Stimulated activated CD8-positive, alpha-beta memory T cell treated with anti-CD3 and anti-CD28 coated beads, Interleukin-7, amount 100 ng/mL, for 48 hours (primary cell): ENCODE data around the gene GJA4.
"Not testable (repeated sequence)": the region's sequence is repeated elsewhere in the genome, so short reads cannot be mapped to it uniquely, and the experiment has no call there.

ENCODE experiments used
- DNase-seq, 2 donors: peaks; one replicate each; pipeline ENCODE4 v3.0.0-alpha.2; 2020; ENCODE audit warnings: low read depth in 1 of 2; ENCODE audit errors: extremely low read depth in 1 of 2

Gene GJA4

DNA sequence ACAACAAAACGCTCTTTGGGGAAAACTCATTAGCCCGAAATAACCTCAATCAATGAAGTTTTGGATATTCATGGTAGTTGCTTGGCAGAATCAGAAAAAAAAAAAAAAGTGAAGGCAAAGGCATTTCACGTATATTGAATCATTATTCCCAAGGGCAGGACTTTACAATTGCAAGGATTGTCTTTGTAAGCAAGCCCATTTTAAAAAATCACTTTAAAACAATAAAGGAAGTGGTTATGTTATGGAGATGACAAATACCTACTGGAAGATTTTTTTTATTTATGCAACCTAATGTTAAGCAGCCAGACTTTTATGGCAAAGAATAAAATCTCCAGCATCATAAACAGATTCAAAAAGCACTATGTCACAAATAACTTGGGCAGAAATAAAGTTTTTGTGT, 23.9 kb upstream of the GJA4 start:
- no peak for DNase-seq

DNA sequence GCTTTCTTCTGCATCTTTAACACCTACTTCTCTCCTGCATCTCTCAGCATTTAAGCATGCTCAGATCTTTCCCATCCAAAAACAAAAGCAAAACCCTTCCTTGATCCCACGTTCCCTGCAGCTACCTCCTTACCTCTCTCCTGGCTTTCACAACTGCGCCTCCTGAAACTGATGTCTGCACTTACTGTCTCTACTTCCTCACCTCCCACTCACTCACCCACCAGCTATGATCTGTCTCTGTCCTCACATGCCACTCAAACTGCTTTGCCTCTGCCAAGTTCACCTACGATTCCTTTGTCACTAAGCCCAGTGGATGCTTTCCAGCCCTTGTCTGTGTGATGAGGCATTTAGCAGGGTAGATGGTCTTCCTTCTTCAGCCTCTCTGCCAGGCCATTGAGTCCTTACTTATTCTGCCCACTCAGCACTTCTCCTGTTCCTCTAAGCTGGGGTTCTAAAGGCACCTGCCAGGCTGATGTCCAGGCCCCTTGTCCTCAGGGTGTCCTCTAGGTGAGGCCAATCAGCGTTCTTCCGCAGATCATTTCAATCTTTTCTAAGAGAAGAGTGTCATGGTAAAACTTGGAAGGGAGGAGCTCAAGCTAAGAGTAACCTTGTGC, 21.8 kb upstream of the GJA4 start:
- DNase-seq: no peak

DNA sequence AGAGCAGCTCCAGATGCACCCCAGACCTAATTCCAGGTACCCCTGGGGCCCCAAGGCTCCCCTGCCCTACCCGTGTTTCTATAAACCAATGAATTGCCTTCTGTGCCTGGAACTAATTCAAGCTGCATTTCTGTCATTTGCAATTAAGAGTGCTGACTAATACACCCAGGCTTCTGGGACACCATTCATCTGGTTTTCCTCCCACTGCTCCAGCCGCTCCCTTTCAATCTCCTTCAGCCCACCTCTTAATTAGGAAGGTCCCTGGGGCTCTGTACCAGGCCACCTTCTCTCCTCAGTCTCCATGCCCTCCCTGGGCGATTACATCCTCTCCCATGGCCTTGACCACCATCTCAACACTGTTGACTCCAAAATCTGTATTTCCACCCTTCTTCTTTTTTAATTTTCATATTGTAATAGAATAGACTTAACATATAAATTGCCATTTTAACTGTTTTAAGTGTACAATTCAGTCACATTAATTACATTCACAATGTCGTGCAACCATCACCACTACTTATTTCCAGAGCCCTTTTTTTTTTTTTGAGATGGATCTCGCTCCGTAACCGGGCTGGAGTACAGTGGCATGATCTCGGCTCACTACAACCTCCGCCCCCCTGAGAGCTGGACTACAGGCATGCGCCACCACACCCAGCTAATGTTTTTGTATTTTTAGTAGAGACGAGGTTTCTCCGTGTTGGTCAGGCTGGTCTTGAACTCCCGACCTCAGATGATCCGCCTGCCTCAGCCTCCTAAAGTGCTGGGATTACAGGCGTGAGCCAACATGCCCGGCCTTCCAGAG, 21.0 kb upstream of the GJA4 start:
- no peak for DNase-seq

DNA sequence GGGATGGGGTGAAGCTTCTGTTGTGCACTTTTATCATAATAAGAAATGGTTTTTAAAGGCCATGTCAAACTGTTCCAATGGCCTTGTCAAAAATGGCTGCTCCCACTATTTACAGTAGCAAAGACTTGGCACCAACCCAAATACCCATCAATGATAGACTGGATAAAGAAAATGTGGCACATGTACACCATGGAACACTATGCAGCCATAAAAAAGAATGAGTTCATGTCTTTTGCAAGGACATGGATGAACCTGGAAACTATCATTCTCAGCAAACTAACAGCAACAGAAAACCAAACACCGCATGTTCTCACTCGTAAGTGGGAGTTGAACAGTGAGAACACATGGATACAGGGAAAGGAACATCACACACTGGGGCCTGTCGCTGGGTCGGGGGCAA, 19.7 kb upstream of the GJA4 start:
- DNase-seq: not testable (repeated sequence)

DNA sequence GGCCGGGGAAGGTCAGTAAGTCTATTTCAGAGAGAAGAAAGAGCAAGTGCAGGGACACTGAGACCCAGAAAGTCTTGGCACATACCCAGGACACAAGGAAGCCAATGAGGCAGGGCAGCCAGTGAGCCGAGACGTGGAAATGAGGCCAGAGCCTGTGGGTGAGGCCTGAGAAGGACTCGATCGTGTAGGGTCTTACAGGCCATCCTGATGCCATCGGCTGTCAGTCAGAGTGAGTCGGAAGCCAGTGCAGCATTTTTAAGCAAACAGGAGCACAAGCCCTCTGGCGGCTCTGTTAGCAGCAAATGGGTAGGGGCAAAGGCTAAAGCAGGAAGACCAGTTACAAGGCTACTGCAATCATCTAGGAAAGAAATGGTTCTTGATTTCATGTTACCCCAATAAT, 17.8 kb upstream of the GJA4 start:
- DNase-seq: no peak

DNA sequence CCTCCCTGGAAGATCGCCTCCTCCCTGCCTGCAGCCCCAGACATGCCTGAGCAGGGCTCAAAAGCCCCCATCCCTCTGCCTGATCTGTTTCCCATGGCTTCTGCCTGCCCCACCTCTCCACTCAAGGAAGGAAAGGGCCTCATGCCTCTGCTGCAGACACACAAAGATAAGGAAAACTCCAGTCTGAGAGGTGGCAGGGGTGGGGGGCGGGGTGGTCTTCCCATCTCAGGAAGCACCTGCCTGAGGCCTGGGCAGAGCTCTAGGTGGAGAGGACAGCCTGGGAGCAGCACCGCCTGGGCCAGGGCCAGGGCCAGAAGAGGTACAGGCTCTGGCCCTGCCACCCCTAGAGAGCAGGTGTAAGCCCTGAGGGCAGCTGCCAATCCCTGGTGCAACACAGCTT, 15.9 kb upstream of the GJA4 start:
- DNase-seq: no peak

DNA sequence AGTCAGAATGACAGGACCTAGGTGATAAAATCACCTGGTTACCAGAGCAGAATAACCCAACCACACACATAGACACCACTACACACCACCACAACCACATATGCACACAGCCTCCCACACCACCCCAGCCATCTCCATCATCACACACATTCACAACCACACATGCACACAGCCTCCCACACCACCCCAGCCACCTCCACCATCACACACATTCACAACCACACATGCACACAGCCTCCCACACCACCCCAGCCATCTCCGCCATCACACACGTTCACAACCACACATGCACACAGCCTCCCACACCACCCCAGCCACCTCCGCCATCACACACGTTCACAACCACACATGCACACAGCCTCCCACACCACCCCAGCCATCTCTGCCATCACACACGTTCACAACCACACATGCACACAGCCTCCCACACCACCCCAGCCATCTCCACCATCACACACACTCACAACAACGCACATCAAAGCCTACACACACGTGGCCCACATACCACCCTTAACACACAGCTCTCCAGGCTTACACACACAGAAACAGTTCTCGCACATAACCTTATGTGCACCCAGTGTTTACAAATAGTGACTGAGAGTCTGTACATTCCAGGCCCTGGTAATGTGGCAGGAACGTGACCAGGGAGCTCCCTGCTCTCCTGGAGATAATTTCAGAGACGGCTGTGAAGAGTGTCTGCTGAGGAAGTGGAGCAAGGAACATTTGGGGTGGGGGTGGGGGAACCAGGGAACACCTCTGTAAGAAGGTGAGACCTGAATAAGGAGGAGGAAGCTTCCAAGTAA, 15.1 kb upstream of the GJA4 start:
- no peak for DNase-seq

DNA sequence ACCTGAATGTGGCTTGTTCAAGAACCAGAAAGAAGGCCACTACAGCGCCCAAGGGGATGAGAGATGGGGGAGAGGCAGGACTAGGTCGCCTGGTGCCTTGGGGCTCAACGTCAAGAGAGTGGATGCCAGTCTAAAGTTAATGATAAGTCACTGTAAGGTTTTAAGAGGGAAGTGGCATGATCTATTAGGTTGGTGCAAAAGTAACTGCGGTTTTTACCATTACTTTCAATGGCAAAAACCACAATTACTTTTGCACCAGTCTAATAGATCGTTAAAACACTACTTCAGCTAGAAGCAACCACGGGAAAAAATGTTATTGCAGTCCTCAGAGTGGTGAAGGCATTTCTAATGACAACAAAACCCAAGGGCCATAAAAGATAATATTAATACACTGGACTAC, 14.4 kb upstream of the GJA4 start:
- no peak for DNase-seq

DNA sequence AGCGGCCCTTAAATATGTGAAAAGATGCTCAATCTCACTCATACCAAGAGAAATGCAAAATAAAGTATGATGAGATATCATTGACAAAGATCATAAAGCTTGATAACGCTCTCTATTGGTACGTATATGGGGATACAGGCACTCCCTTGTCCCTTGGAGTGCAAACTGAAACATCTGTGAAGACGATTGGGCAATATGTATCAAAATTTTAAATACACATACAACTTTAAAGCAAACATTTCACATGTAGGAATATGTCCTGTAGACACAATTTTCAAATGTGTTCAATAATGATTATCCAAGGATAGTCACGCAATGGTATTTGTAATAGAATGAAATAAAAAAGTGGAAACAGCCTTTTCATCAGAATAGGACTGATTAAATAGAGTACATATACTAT, 13.8 kb upstream of the GJA4 start:
- no peak for DNase-seq

DNA sequence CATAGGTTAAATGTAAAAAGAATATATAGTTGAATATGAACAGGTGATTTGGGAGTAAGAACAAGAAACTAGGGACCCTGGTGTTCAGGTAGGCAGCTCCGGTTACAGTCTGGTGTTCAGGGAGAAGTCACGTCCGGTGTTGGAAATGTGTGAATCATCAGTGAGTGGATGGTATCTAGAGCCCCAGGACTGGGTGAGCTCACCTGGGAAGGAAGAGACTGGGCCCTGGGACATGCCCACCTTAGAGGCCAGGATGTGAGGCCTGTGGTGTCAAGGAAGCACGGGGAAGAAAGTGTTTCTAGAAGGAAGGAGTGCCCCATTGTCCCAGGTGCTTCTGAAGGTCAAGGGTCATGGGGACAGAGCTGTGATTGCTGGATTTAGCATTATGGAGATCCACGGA, 13.3 kb upstream of the GJA4 start:
- DNase-seq: no peak

DNA sequence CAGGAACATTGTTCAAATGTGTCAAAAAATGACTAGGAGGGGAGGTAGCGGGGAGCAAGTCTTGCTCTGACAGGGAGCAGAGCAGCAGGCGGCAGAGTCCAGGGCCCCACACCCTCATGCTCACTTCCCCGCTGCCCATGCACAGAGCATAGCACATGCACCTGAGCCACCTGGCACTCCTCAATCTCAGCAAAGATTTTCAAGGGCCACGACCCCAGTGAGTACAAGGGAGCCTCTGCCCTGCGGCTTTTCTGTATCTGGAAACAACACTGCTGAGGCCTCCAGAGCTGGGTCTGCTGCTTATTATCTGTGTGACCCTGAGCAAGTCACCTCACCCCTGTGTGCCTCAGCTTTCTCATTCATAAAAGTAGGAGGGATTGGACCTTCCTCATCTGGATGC, 12.8 kb upstream of the GJA4 start:
- DNase-seq: no peak

DNA sequence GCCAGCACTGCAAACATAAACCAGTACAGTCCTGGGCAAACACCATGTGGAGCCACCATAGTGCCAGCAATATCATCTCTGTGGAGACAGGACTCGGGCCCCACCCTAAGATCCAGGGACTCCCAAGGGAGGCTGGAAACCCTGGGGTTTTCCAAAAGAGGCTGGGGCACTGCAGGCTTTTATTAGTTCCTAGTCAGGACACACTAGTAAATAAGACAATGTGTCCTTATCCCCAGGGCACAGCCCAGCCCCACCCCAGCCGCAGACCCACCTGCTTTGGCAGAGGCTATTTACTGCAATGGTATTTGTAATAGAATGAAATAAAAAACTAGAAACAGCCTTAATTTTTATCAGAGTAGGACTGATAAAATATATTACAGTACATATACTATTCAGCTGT, 12.3 kb upstream of the GJA4 start:
- no peak for DNase-seq

DNA sequence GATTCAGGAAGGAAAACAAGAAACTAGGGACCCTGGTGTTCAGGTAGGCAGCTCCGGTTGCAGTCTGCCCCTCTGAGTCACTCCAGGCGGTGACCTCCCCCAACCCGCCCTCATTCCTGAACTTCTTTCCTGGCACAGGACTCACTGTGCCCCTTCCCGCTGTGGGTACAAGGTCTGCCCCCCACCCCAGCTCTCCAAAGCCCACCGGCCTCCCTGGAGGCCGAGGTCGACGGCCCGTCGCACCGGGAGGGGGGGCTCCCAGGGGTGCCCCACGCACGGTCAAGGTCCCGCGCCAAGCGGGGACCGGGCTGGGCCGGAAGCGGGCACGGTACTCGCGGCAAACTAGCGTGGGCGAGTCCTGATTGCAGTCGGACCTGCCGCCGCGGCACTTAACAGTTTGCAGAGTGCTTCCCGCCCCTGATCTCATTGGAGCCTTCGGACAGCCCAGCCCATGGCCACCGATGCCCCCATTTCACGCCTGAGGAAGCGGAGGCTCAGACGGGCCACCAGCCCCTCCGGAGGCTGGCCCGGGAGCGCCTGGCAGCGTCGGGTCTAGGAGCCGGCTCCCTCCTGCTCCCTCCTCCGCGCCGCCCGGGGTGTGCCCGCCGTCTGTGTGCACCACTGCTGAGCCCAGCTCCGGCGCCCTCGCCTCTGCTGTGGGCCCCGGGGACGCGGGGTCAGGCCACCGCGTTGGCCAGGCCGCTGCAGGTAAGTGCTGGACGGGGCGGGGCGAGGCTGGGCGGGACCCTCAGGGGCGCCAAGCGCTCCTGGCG, 11.5 kb upstream of the GJA4 start, which contains the start of gene GJB3:
Gene GJB3, plus strand, starts transcription at position 144 of the 773 bp plus-strand sequence. CDS start 3,549 bp downstream, outside the sequence.
- DNase-seq: no peak

DNA sequence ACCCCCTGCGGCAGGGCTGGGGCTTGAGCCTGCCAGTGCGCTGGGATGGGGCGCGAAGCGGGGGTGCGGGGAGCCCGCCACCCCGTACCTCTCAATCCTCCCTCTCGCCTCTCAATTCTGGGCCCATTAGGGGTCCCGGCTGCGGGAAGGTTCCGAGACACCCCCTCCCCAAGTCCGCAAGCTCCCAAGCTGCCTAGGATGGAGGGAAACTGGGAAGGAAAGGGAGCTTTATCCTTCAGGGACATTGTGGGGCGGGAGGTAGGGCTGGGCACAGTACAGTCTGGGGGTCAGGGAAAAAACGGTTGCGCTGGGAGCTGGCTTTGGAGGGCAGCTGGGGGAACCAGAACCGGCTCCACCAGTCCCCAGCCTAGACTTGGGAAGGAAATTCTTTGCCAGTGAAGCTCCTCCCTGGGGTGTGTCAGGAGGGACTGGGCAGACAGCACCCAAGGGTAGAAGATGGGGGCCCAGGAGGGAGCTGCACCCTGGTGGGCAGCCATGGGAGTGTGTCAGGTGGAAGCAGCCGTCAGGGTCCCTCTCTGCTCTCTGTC, 10.9 kb upstream of the GJA4 start:
- no peak for DNase-seq

DNA sequence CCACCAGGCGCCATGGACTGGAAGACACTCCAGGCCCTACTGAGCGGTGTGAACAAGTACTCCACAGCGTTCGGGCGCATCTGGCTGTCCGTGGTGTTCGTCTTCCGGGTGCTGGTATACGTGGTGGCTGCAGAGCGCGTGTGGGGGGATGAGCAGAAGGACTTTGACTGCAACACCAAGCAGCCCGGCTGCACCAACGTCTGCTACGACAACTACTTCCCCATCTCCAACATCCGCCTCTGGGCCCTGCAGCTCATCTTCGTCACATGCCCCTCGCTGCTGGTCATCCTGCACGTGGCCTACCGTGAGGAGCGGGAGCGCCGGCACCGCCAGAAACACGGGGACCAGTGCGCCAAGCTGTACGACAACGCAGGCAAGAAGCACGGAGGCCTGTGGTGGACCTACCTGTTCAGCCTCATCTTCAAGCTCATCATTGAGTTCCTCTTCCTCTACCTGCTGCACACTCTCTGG, 8.0 kb upstream of the GJA4 start:
- no peak for DNase-seq

DNA sequence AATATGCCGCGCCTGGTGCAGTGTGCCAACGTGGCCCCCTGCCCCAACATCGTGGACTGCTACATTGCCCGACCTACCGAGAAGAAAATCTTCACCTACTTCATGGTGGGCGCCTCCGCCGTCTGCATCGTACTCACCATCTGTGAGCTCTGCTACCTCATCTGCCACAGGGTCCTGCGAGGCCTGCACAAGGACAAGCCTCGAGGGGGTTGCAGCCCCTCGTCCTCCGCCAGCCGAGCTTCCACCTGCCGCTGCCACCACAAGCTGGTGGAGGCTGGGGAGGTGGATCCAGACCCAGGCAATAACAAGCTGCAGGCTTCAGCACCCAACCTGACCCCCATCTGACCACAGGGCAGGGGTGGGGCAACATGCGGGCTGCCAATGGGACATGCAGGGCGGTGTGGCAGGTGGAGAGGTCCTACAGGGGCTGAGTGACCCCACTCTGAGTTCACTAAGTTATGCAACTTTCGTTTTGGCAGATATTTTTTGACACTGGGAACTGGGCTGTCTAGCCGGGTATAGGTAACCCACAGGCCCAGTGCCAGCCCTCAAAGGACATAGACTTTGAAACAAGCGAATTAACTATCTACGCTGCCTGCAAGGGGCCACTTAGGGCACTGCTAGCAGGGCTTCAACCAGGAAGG, 7.4 kb upstream of the GJA4 start:
- DNase-seq: no peak

DNA sequence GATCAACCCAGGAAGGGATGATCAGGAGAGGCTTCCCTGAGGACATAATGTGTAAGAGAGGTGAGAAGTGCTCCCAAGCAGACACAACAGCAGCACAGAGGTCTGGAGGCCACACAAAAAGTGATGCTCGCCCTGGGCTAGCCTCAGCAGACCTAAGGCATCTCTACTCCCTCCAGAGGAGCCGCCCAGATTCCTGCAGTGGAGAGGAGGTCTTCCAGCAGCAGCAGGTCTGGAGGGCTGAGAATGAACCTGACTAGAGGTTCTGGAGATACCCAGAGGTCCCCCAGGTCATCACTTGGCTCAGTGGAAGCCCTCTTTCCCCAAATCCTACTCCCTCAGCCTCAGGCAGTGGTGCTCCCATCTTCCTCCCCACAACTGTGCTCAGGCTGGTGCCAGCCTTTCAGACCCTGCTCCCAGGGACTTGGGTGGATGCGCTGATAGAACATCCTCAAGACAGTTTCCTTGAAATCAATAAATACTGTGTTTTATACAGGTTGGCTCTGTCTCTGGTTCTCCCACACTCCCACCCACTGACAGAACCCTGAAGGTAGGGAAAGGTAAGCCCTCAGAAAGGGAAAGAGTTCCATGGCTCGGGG, 6.8 kb upstream of the GJA4 start:
- DNase-seq: no peak

DNA sequence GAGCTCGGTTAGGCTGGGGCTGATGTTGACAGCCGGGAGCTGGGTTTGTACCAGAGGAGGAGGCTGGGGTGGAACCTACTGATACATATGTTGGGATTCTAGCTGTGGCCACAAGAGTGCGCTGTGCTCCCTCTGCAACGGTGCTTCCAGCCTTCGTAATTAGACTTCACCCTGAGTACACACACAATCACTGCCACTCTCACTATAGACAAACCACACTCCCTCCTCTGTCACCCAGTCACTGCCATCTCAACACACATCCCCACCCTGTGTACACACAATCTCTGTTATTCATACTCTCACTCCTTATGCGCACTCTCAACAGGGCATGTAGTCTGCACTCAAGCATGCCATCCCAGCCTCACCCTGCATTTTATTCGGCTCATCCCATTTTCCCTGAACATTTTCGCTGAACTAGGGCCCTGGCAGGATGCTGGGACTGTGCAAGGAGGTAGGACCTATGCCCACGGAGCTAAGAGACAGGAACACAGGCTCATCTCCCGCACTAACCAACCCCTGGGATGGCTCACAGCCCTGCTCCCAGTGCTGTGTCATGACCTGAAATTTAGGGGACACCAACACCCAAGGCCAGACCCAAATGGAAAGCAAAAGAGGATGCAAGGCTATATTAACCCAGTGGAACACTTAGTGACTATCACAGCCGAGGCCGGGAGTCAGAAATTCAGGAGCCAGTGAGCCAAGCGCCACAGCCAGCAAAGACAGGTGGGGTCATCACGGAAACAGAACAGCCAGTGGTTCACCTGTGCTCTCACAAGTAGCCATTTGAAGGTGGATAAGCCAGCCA, 6.1 kb upstream of the GJA4 start:
- peak in 1 of 2 donors; percentile 46 for DNase-seq
